Measurements from ENCODE around the gene SENP1. TPM values are rescaled to one million over a fixed set of nuclear protein-coding genes. Genes with fewer than 3 reads are reported as not detected.

Gene SENP1
- total RNA-seq, 1 experiment from 2014 or later = 28.8 TPM

DNA sequence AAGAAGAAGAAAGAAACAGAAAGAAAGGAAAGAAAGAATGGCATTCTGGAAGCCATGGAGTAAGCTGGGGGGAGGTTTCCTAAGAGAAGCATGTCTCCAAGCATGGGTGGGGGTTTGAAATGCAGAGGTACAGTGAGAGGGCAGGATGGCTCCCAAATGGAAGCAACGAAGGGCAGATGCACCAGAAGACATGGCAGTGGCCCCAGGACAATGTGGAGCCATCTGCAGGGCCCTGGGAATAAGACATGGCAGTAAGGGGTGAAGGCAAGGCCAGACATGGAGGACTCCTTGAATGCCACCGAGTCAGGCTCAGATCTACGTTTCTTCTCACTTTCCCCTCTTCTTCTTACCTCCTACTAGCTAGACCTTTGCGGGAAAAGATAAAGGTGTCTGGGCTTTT, 96.9 kb downstream of the SENP1 start:
- DNase-seq = no peak
- TF ChIP-seq, protein P1, sequence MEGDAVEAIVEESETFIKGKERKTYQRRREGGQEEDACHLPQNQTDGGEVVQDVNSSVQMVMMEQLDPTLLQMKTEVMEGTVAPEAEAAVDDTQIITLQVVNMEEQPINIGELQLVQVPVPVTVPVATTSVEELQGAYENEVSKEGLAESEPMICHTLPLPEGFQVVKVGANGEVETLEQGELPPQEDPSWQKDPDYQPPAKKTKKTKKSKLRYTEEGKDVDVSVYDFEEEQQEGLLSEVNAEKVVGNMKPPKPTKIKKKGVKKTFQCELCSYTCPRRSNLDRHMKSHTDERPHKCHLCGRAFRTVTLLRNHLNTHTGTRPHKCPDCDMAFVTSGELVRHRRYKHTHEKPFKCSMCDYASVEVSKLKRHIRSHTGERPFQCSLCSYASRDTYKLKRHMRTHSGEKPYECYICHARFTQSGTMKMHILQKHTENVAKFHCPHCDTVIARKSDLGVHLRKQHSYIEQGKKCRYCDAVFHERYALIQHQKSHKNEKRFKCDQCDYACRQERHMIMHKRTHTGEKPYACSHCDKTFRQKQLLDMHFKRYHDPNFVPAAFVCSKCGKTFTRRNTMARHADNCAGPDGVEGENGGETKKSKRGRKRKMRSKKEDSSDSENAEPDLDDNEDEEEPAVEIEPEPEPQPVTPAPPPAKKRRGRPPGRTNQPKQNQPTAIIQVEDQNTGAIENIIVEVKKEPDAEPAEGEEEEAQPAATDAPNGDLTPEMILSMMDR (conservative IDR thresholded peaks at IDR 0.05) = no peak
- no peak overlapping the region for H3K18ac ChIP-seq (ENCODE audit: insufficient read length, low read depth, low read length)
- H2BK15ac ChIP-seq (ENCODE audit: low read depth, low read length) = no peak overlapping the region
- Mint-ChIP-seq H3K4me1 (peaks cover 13 to 14% of the 10 kb centered on the region in 2 experiments), H3K36me3 (ENCODE audit: insufficient read depth in 1 of 3, low read depth in 3 of 3) (no peaks in the 10 kb centered on the region), H3K4me3 (no peak overlapping the region), H3K27ac (no peak overlapping the region), H3K27me3 (ENCODE audit: low read depth) (peaks cover 99% of the 10 kb centered on the region), H3K9me3 (peaks cover 0 to 2% of the 10 kb centered on the region in 2 experiments; a peak in 3 of 5 replicates)
- H3K56ac ChIP-seq (ENCODE audit: insufficient read length, low read depth, low read length) = no peak overlapping the region
- H3K27ac ChIP-seq (ENCODE audit: insufficient read length, low read depth, low read length) = no peak overlapping the region
- no peak overlapping the region for H3K14ac ChIP-seq (ENCODE audit: insufficient read depth, low read length)
- H4K8ac ChIP-seq (replicated peaks; ENCODE audit: insufficient read length, low read depth, low read length) = no peak overlapping the region
- H4K5ac ChIP-seq (ENCODE audit: insufficient read length, low read depth, low read length) = no peak overlapping the region
- no peak overlapping the region for H4K91ac ChIP-seq (ENCODE audit: insufficient read length, low read depth, low read length)
- H3K23me2 ChIP-seq (ENCODE audit: insufficient read length, low read depth, low read length, poor library complexity, severe bottlenecking) = peaks cover 12% of the 10 kb centered on the region
- no peaks in the 10 kb centered on the region for H3K9me3 ChIP-seq (ENCODE audit: control insufficient read depth, low read depth, low read length)
- H2BK120ac ChIP-seq (ENCODE audit: low read depth, low read length, poor library complexity, severe bottlenecking) = no peak overlapping the region
- H3K79me1 ChIP-seq (ENCODE audit: insufficient read depth, low read depth, low read length, poor library complexity, severe bottlenecking) = no peaks in the 10 kb centered on the region
- no peak overlapping the region for H2BK5ac ChIP-seq (ENCODE audit: insufficient read length, low read length)
- H2BK20ac ChIP-seq (ENCODE audit: low read depth, low read length, poor library complexity, severe bottlenecking) = no peak overlapping the region
- H3K4me2 ChIP-seq (ENCODE audit: insufficient read depth, insufficient read length, low read length) = no peak overlapping the region
- no peak overlapping the region for H3K23ac ChIP-seq (ENCODE audit: insufficient read length, low read depth, low read length)
- H4K20me1 ChIP-seq (ENCODE audit: control insufficient read depth, insufficient read depth, insufficient read length) = peaks cover 2% of the 10 kb centered on the region
- H3K27me3 ChIP-seq (ENCODE audit: insufficient read depth, low read length) = peaks cover 82% of the 10 kb centered on the region
- H3T11ph ChIP-seq (ENCODE audit: low read length) = no peak overlapping the region
- no peak overlapping the region for H3K4ac ChIP-seq (ENCODE audit: low read depth, low read length)
- no peaks in the 10 kb centered on the region for H3K79me2 ChIP-seq (ENCODE audit: insufficient read depth, low read length)
- H3K9ac ChIP-seq (ENCODE audit: extremely low read depth, insufficient read length, low read length) = no peak overlapping the region
- WGBS (ENCODE audit: extremely low coverage, insufficient read length, low lambda C conversion rate) = no CpG with 5 or more reads among the region's 4 CpGs
- H3K4me1 ChIP-seq (ENCODE audit: insufficient read depth, low read length) = no peaks in the 10 kb centered on the region
- no peak overlapping the region for H2AFZ ChIP-seq (ENCODE audit: low read length)
- no peak overlapping the region for H2AK5ac ChIP-seq (ENCODE audit: insufficient read length, low read length)
- no peak overlapping the region for H2BK12ac ChIP-seq (ENCODE audit: insufficient read length, low read depth, low read length)
